B cell (primary cell): ENCODE measurements around the gene PLA2G2E. TPM values are rescaled to one million over a fixed set of nuclear protein-coding genes. Genes with fewer than 3 reads are reported as not detected.

Experiments used
- ATAC-seq: fragments of 200-7000 bp; cut with Tn5 transposase; one replicate; pipeline ENCODE4 v1.10.0; 2021; ENCODE audit warnings: low read depth, mild to moderate bottlenecking, moderate number of reproducible peaks, moderate library complexity
- CTCF ChIA-PET: fragments of 350-600 bp; sonication (Branson Sonifier 250); formaldehyde crosslinking; loops from one replicate; lab custom pipeline; 2021; ENCODE audit warnings: antibody characterized with exemption, inconsistent platforms; lab: Charles Lee
- POLR2A ChIA-PET: fragments of 350-600 bp; sonication (Branson Sonifier 250); formaldehyde crosslinking; loops from one replicate; lab custom pipeline; 2021; ENCODE audit warnings: antibody characterized with exemption; lab: Charles Lee
- DNase-seq: peaks from one replicate; pipeline ENCODE4 v3.0.0; 2013
- H2AFZ ChIP-seq: 2 replicates; pipeline ENCODE4 v1.6.1; 2012; ENCODE audit warnings: mild to moderate bottlenecking, low read depth, low read length; ENCODE audit not compliant: insufficient read depth, poor library complexity, severe bottlenecking
- H3K27ac ChIP-seq, 2 donors: 1 replicate in 1 of 2; 2 replicates in 1 of 2; pipeline ENCODE4 v1.5.1; 2012 to 2013; ENCODE audit warnings: low read length in 2 of 2, mild to moderate bottlenecking in 2 of 2, moderate library complexity in 1 of 2
- H3K27me3 ChIP-seq, 4 experiments: fragments of 200-600 bp in 1 of 4; sonication (generic) in 1 of 4; replicated peaks in 1 of 4; 1 replicate in 2 of 4; 2 replicates in 2 of 4; pipeline versions ENCODE4 v1.6.1 to v1.7.0; 2013 to 2016; ENCODE audit warnings: low read length in 3 of 4, mild to moderate bottlenecking in 2 of 4, mixed read lengths in 1 of 4, moderate library complexity in 1 of 4; ENCODE audit not compliant: insufficient read depth in 4 of 4, control insufficient read depth in 3 of 4; ENCODE audit errors: control extremely low read depth in 1 of 4
- H3K36me3 ChIP-seq, 2 experiments: replicated peaks in 1 of 2; 1 replicate in 1 of 2; 2 replicates in 1 of 2; pipeline versions ENCODE4 v1.6.1 to v1.7.1; 2013; ENCODE audit warnings: low read length in 1 of 2; ENCODE audit not compliant: insufficient read depth in 2 of 2, control insufficient read depth in 1 of 2; ENCODE audit errors: control extremely low read depth in 1 of 2, extremely low read depth in 1 of 2
- H3K4me1 ChIP-seq, 2 donors: fragments of 200-600 bp in 1 of 2; sonication (generic) in 1 of 2; 1 replicate in 1 of 2; 2 replicates in 1 of 2; pipeline versions ENCODE4 v1.5.1 to v1.6.1; 2013 to 2017; ENCODE audit warnings: low read length in 2 of 2; ENCODE audit not compliant: control insufficient read depth in 2 of 2, insufficient read depth in 2 of 2
- H3K4me2 ChIP-seq: replicated peaks from 2 replicates; pipeline ENCODE3; 2012; ENCODE audit warnings: mild to moderate bottlenecking, low read depth, low read length; ENCODE audit not compliant: poor library complexity, severe bottlenecking
- H3K4me3 ChIP-seq, 5 experiments: fragments of 200-600 bp in 1 of 5; sonication (generic) in 1 of 5; 1 replicate in 3 of 5; 2 replicates in 2 of 5; pipeline versions ENCODE4 v1.5.1 to v1.7.0; 2011 to 2016; ENCODE audit warnings: low read length in 4 of 5, mild to moderate bottlenecking in 4 of 5, low read depth in 2 of 5, control low read depth in 1 of 5, moderate library complexity in 1 of 5; ENCODE audit not compliant: insufficient read depth in 1 of 5; ENCODE audit errors: control extremely low read depth in 1 of 5, extremely low read depth in 1 of 5
- H3K79me2 ChIP-seq: fragments of 200-600 bp; sonication (generic); one replicate; pipeline ENCODE4 v1.6.0; 2016; ENCODE audit warnings: low read length; ENCODE audit not compliant: control insufficient read depth, insufficient read depth
- H3K9ac ChIP-seq: fragments of 200-600 bp; sonication (generic); 2 replicates; pipeline ENCODE4 v1.6.1; 2017; ENCODE audit warnings: mild to moderate bottlenecking, low read length, moderate library complexity
- H3K9me3 ChIP-seq, 3 donors: one replicate each; pipeline versions ENCODE4 v1.6.1 to v1.7.1; 2013; ENCODE audit warnings: low read length in 2 of 3; ENCODE audit not compliant: control insufficient read depth in 2 of 3, insufficient read depth in 1 of 3; ENCODE audit errors: control extremely low read depth in 1 of 3
- H4K20me1 ChIP-seq: 2 replicates; pipeline ENCODE4 v1.6.0; 2012; ENCODE audit warnings: mild to moderate bottlenecking, low read length; ENCODE audit not compliant: insufficient read depth, control insufficient read depth, poor library complexity, severe bottlenecking
- H3K27ac Mint-ChIP-seq: one replicate; pipeline ENCODE4 v1.8.0; 2021; ENCODE audit warnings: mixed read lengths
- H3K27me3 Mint-ChIP-seq: one replicate; pipeline ENCODE4 v1.8.0; 2021; ENCODE audit warnings: mixed read lengths
- H3K4me1 Mint-ChIP-seq: one replicate; pipeline ENCODE4 v1.8.0; 2021; ENCODE audit warnings: mixed read lengths
- H3K4me3 Mint-ChIP-seq: one replicate; pipeline ENCODE4 v1.8.0; 2021; ENCODE audit warnings: mixed read lengths
- H3K9me3 Mint-ChIP-seq: one replicate; pipeline ENCODE4 v1.8.0; 2022; ENCODE audit warnings: mixed read lengths; ENCODE audit not compliant: insufficient read depth
- EZH2 ChIP-seq: IDR thresholded peaks from 2 replicates; pipeline ENCODE4 v1.6.1; 2012; ENCODE audit warnings: borderline replicate concordance, low read depth, mild to moderate bottlenecking, moderate library complexity, low read length; ENCODE audit not compliant: insufficient read depth, poor library complexity, severe bottlenecking
- WGBS: methylation state at CpG from one replicate; pipeline ENCODE4 v1.1.5; 2013; ENCODE audit warnings: missing lambda C conversion rate; ENCODE audit not compliant: insufficient coverage; 5-methylcytosine and 5-hydroxymethylcytosine counted together
- intact Hi-C: fragments of 100-400 bp; cut with micrococcal nuclease; formaldehyde crosslinking; loops from one replicate; pipeline ENCODE4 v1.10.0; 2022
- polyA plus RNA-seq: library from polyadenylated mRNA; depleted of rRNA; stranded (reverse); fragments of >200 nt; gene quantifications from 2 replicates; pipeline ENCODE4 v1.2.3, GENCODE V29; 2012
- total RNA-seq, 2 donors: library from RNA; stranded (reverse); fragments of 120-200 nt in 1 of 2; gene quantifications; 1 replicate in 1 of 2; 2 replicates in 1 of 2; pipeline versions ENCODE4 v1.2.3 to v1.2.4, GENCODE V29; 2013 to 2022
- TF ChIP-seq, protein P1 (sequence below): fragments of 200-600 bp; IDR thresholded peaks from one replicate; pipeline ENCODE4 v1.8.0; 2022; ENCODE audit warnings: antibody characterized with exemption, mild to moderate bottlenecking

PLA2G2E gene
- total and polyA plus RNA-seq, 2 donors (not counting 1 experiment from before 2014, with no cell fraction given), result not detected

GRCh38 chr1:19909392-19909791 lies 14.0 kb downstream of the PLA2G2E start:
- Histone ChIP-seq H4K20me1 (no peaks in the 10 kb centered on the region), H3K4me3 (no peak overlapping the region), H3K27ac (no peak overlapping the region), H3K4me1 (no peaks in the 10 kb centered on the region), H3K9ac (no peak overlapping the region), H3K79me2 (no peaks in the 10 kb centered on the region), H3K27me3 (no peaks in the 10 kb centered on the region), H3K4me2 (no peak overlapping the region), H2AFZ (no peak overlapping the region), H3K36me3 (peaks cover 7 to 77% of the 10 kb centered on the region in 2 experiments), H3K9me3 (no peaks in the 10 kb centered on the region)
- ATAC-seq (no peak), DNase-seq (no peak)
- Mint-ChIP-seq H3K27me3 (no peaks in the 10 kb centered on the region), H3K27ac (no peak overlapping the region), H3K4me1 (no peaks in the 10 kb centered on the region), H3K4me3 (no peak overlapping the region), H3K9me3 (no peaks in the 10 kb centered on the region)
- POLR2A ChIA-PET, result no interaction called here
- CTCF ChIA-PET, result no interaction called here
- TF ChIP-seq, protein P1, sequence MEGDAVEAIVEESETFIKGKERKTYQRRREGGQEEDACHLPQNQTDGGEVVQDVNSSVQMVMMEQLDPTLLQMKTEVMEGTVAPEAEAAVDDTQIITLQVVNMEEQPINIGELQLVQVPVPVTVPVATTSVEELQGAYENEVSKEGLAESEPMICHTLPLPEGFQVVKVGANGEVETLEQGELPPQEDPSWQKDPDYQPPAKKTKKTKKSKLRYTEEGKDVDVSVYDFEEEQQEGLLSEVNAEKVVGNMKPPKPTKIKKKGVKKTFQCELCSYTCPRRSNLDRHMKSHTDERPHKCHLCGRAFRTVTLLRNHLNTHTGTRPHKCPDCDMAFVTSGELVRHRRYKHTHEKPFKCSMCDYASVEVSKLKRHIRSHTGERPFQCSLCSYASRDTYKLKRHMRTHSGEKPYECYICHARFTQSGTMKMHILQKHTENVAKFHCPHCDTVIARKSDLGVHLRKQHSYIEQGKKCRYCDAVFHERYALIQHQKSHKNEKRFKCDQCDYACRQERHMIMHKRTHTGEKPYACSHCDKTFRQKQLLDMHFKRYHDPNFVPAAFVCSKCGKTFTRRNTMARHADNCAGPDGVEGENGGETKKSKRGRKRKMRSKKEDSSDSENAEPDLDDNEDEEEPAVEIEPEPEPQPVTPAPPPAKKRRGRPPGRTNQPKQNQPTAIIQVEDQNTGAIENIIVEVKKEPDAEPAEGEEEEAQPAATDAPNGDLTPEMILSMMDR, result no peak
- TF ChIP-seq EZH2, result no peak
- intact Hi-C loops, result no loop called here
- WGBS, result 100% methylated on average over 5 of the region's 5 CpGs

- H3K27ac Mint-ChIP-seq, result no peak overlapping the region
- intact Hi-C loops, result no loop called here
- no peaks in the 10 kb centered on the region for H3K4me1 ChIP-seq
- no peaks in the 10 kb centered on the region for H3K4me1 Mint-ChIP-seq
- no peak overlapping the region for H2AFZ ChIP-seq
- no peaks in the 10 kb centered on the region for H3K9me3 ChIP-seq
- POLR2A ChIA-PET, result no interaction called here
- H3K9me3 Mint-ChIP-seq, result no peaks in the 10 kb centered on the region
- ATAC-seq, result no peak
- TF ChIP-seq, protein P1, result no peak
- TF ChIP-seq EZH2, result no peak
- no peaks in the 10 kb centered on the region for H4K20me1 ChIP-seq
- DNase-seq, result no peak
- H3K9ac ChIP-seq, result no peak overlapping the region
- H3K4me3 ChIP-seq, result no peak overlapping the region
- no peak overlapping the region for H3K27ac ChIP-seq
- H3K4me3 Mint-ChIP-seq, result no peak overlapping the region
- H3K36me3 ChIP-seq, result peaks cover 8 to 73% of the 10 kb centered on the region in 2 experiments
- H3K27me3 Mint-ChIP-seq, result no peaks in the 10 kb centered on the region
- H3K27me3 ChIP-seq, result no peaks in the 10 kb centered on the region
- H3K4me2 ChIP-seq, result no peak overlapping the region
- CTCF ChIA-PET, result no interaction called here
- 95% methylated on average over 8 of the region's 13 CpGs for WGBS
- no peaks in the 10 kb centered on the region for H3K79me2 ChIP-seq
Measured at GRCh38 chr1:19907456-19907855, 16.0 kb downstream of the PLA2G2E start.
